H9 (cell line): ENCODE results near the gene OR9Q1. TPM values are rescaled to one million over a fixed set of nuclear protein-coding genes. Genes with fewer than 3 reads are reported as not detected.
A peak's percentile ranks its signal among the peaks of the same experiment; 100 is the strongest.

ENCODE experiments used
- DNase-seq: peaks from one replicate; pipeline ENCODE4 v3.0.0-alpha.2; 2017
- H2AFZ ChIP-seq: one replicate; pipeline ENCODE4 v1.6.1; 2013; ENCODE audit warnings: mild to moderate bottlenecking, low read length, control low read depth, moderate library complexity
- H2AK5ac ChIP-seq: 2 replicates; pipeline ENCODE4 v1.6.1; 2013; ENCODE audit warnings: low read length, control low read depth, mixed read lengths; ENCODE audit not compliant: insufficient read length
- H2BK120ac ChIP-seq: one replicate; pipeline ENCODE4 v1.6.1; 2013; ENCODE audit warnings: low read depth, mild to moderate bottlenecking, low read length, control low read depth, inconsistent platforms; ENCODE audit not compliant: poor library complexity, severe bottlenecking
- H2BK12ac ChIP-seq: 2 replicates; pipeline ENCODE4 v1.6.1; 2013; ENCODE audit warnings: low read length, control low read depth, mixed read lengths, low read depth; ENCODE audit not compliant: insufficient read length
- H2BK15ac ChIP-seq: 2 replicates; pipeline ENCODE4 v1.6.1; 2013; ENCODE audit warnings: low read depth, low read length, control low read depth
- H2BK20ac ChIP-seq: one replicate; pipeline ENCODE4 v1.6.1; 2013; ENCODE audit warnings: low read depth, mild to moderate bottlenecking, low read length, control low read depth, inconsistent platforms; ENCODE audit not compliant: poor library complexity, severe bottlenecking
- H2BK5ac ChIP-seq: 2 replicates; pipeline ENCODE4 v1.6.1; 2013; ENCODE audit warnings: low read length, control low read depth, mixed read lengths; ENCODE audit not compliant: insufficient read length
- H3K14ac ChIP-seq: 2 replicates; pipeline ENCODE4 v1.6.1; 2013; ENCODE audit warnings: low read length, control low read depth; ENCODE audit not compliant: insufficient read depth
- H3K18ac ChIP-seq: 2 replicates; pipeline ENCODE4 v1.6.1; 2013; ENCODE audit warnings: low read depth, mild to moderate bottlenecking, mixed read lengths, low read length, control low read depth; ENCODE audit not compliant: insufficient read length
- H3K23ac ChIP-seq: 2 replicates; pipeline ENCODE4 v1.6.1; 2013; ENCODE audit warnings: low read length, control low read depth, mixed read lengths, low read depth; ENCODE audit not compliant: insufficient read length
- H3K23me2 ChIP-seq: 2 replicates; pipeline ENCODE4 v1.6.1; 2013; ENCODE audit warnings: low read depth, mild to moderate bottlenecking, mixed read lengths, low read length, control low read depth; ENCODE audit not compliant: insufficient read length, poor library complexity, severe bottlenecking
- H3K27ac ChIP-seq: 2 replicates; pipeline ENCODE4 v1.5.1; 2013; ENCODE audit warnings: low read length, control low read depth, mixed read lengths, low read depth; ENCODE audit not compliant: insufficient read length
- H3K27me3 ChIP-seq: 2 replicates; pipeline ENCODE4 v1.6.1; 2013; ENCODE audit warnings: low read length, control low read depth, inconsistent platforms; ENCODE audit not compliant: insufficient read depth
- H3K4ac ChIP-seq: 2 replicates; pipeline ENCODE4 v1.6.1; 2013; ENCODE audit warnings: low read depth, mild to moderate bottlenecking, control low read depth, inconsistent platforms, low read length, moderate library complexity
- H3K4me1 ChIP-seq: 2 replicates; pipeline ENCODE4 v1.6.1; 2013; ENCODE audit warnings: low read length, control low read depth, inconsistent platforms; ENCODE audit not compliant: insufficient read depth
- H3K4me2 ChIP-seq: 2 replicates; pipeline ENCODE4 v1.6.1; 2013; ENCODE audit warnings: low read length, control low read depth, mixed read lengths; ENCODE audit not compliant: insufficient read length, insufficient read depth
- H3K56ac ChIP-seq: 2 replicates; pipeline ENCODE4 v1.6.1; 2013; ENCODE audit warnings: low read depth, mild to moderate bottlenecking, mixed read lengths, low read length, control low read depth; ENCODE audit not compliant: insufficient read length
- H3K79me1 ChIP-seq: 2 replicates; pipeline ENCODE4 v1.6.1; 2013; ENCODE audit warnings: low read depth, mild to moderate bottlenecking, moderate library complexity, low read length, control low read depth, inconsistent platforms; ENCODE audit not compliant: insufficient read depth, poor library complexity, severe bottlenecking
- H3K79me2 ChIP-seq: 2 replicates; pipeline ENCODE4 v1.6.1; 2013; ENCODE audit warnings: low read length, control low read depth, inconsistent platforms; ENCODE audit not compliant: insufficient read depth
- H3K9ac ChIP-seq: 2 replicates; pipeline ENCODE4 v1.6.1; 2013; ENCODE audit warnings: low read length, control low read depth, mixed read lengths; ENCODE audit not compliant: insufficient read length; ENCODE audit errors: extremely low read depth
- H3K9me3 ChIP-seq: one replicate; pipeline ENCODE4 v1.6.1; 2013; ENCODE audit warnings: low read depth, low read length, inconsistent platforms; ENCODE audit not compliant: control insufficient read depth
- H3T11ph ChIP-seq: one replicate; pipeline ENCODE4 v1.6.1; 2013; ENCODE audit warnings: mild to moderate bottlenecking, low read length, control low read depth, inconsistent platforms
- H4K20me1 ChIP-seq: one replicate; pipeline ENCODE4 v1.6.1; 2013; ENCODE audit not compliant: control insufficient read depth, insufficient read length, insufficient read depth
- H4K5ac ChIP-seq: 2 replicates; pipeline ENCODE4 v1.6.1; 2013; ENCODE audit warnings: low read depth, mild to moderate bottlenecking, mixed read lengths, low read length, control low read depth; ENCODE audit not compliant: insufficient read length
- H4K8ac ChIP-seq: replicated peaks from 2 replicates; pipeline ENCODE4 v1.6.1; 2013; ENCODE audit warnings: low read length, control low read depth, mixed read lengths, low read depth; ENCODE audit not compliant: insufficient read length
- H4K91ac ChIP-seq: 2 replicates; pipeline ENCODE4 v1.6.1; 2013; ENCODE audit warnings: low read depth, mild to moderate bottlenecking, moderate library complexity, mixed read lengths, low read length, control low read depth; ENCODE audit not compliant: insufficient read length
- H3K27ac Mint-ChIP-seq, 3 experiments: 2 replicates in 2 of 3; 3 replicates in 1 of 3; pipeline ENCODE4 v1.8.0; 2020 to 2021; ENCODE audit warnings: mixed read lengths in 3 of 3, mild to moderate bottlenecking in 1 of 3, moderate library complexity in 1 of 3
- H3K27me3 Mint-ChIP-seq: 2 replicates; pipeline ENCODE4 v1.8.0; 2021; ENCODE audit warnings: low read depth, mild to moderate bottlenecking, moderate library complexity, mixed read lengths
- H3K36me3 Mint-ChIP-seq, 3 experiments: 2 replicates in 2 of 3; 3 replicates in 1 of 3; pipeline ENCODE4 v1.8.0; 2020 to 2021; ENCODE audit warnings: low read depth in 3 of 3, mixed read lengths in 3 of 3; ENCODE audit not compliant: insufficient read depth in 1 of 3
- H3K4me1 Mint-ChIP-seq, 2 experiments: 2 replicates each; pipeline ENCODE4 v1.8.0; 2020; ENCODE audit warnings: mixed read lengths in 2 of 2
- H3K4me3 Mint-ChIP-seq, 2 experiments: 2 replicates in 1 of 2; 3 replicates in 1 of 2; pipeline ENCODE4 v1.8.0; 2020 to 2021; ENCODE audit warnings: mild to moderate bottlenecking in 2 of 2, mixed read lengths in 2 of 2, moderate library complexity in 1 of 2
- H3K9me3 Mint-ChIP-seq, 2 experiments: 2 replicates in 1 of 2; 3 replicates in 1 of 2; pipeline ENCODE4 v1.8.0; 2020; ENCODE audit warnings: mild to moderate bottlenecking in 2 of 2, mixed read lengths in 2 of 2, moderate library complexity in 1 of 2
- WGBS: extraction: QIAGEN DNeasy Blood & Tissue Kit; methylation state at CpG from one replicate; pipeline ENCODE4 v1.1.7; 2013; ENCODE audit warnings: missing lambda C conversion rate, low lambda C conversion rate, mixed read lengths; ENCODE audit not compliant: insufficient read length; ENCODE audit errors: extremely low coverage; 5-methylcytosine and 5-hydroxymethylcytosine counted together
- total RNA-seq: library from RNA; stranded (reverse); gene quantifications from 2 replicates; pipeline ENCODE4 v1.2.1, GENCODE V29; 2021
- TF ChIP-seq, protein P1 (sequence below): fragments of 200-600 bp; sonication (generic); conservative IDR thresholded peaks from 3 replicates; pipeline ENCODE4 v1.8.0; 2021; ENCODE audit warnings: antibody characterized with exemption, mild to moderate bottlenecking

The OR9Q1 gene
- total RNA-seq, 1 experiment from 2014 or later, result not detected

DNA sequence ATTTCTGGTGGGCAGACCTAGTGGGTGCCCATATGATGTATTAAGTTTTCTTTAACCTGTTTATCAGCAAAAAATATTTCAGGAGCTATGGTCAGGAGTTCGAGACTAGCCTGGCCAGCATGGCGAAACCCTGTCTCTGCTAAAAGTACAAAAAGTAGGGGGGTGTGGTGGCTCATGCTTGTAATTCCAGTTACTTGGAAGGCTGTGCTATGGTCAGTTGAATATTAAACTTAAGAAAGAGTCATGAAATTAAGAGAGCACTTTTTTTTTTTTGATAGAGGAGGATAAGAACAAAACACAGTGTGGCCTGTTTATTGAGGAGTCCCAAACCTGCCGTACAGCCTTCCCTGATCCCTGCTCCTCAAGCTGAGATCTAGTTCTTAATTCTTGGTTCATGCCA is 36.9 kb downstream of the OR9Q1 start:
- Histone ChIP-seq H3K27ac (no peak overlapping the region), H3K79me1 (no peaks in the 10 kb centered on the region), H4K8ac (no peak overlapping the region), H3K56ac (no peak overlapping the region), H2BK5ac (no peak overlapping the region), H3K4ac (no peak overlapping the region), H4K5ac (no peak overlapping the region), H3K79me2 (no peaks in the 10 kb centered on the region), H3K18ac (no peak overlapping the region), H3K4me2 (no peak overlapping the region), H3K9me3 (no peaks in the 10 kb centered on the region), H2AK5ac (no peak overlapping the region), H3K27me3 (no peaks in the 10 kb centered on the region), H2BK15ac (no peak overlapping the region), H2BK120ac (no peak overlapping the region), H2BK20ac (no peak overlapping the region), H2AFZ (peak overlapping the region; percentile 74), H2BK12ac (no peak overlapping the region), H3K9ac (no peak overlapping the region), H3K23me2 (no peaks in the 10 kb centered on the region), H3T11ph (no peak overlapping the region), H3K23ac (no peak overlapping the region), H4K91ac (no peak overlapping the region), H4K20me1 (no peaks in the 10 kb centered on the region), H3K4me1 (peaks cover 21% of the 10 kb centered on the region), H3K14ac (no peak overlapping the region)
- Mint-ChIP-seq H3K27ac (peak overlapping the region in 1 of 3 experiments; percentile 2; a peak in 1 of 7 replicates), H3K36me3 (no peaks in the 10 kb centered on the region), H3K4me3 (no peak overlapping the region), H3K27me3 (no peaks in the 10 kb centered on the region), H3K9me3 (no peaks in the 10 kb centered on the region), H3K4me1 (peaks cover 52 to 54% of the 10 kb centered on the region in 2 experiments)
- TF ChIP-seq, protein P1, sequence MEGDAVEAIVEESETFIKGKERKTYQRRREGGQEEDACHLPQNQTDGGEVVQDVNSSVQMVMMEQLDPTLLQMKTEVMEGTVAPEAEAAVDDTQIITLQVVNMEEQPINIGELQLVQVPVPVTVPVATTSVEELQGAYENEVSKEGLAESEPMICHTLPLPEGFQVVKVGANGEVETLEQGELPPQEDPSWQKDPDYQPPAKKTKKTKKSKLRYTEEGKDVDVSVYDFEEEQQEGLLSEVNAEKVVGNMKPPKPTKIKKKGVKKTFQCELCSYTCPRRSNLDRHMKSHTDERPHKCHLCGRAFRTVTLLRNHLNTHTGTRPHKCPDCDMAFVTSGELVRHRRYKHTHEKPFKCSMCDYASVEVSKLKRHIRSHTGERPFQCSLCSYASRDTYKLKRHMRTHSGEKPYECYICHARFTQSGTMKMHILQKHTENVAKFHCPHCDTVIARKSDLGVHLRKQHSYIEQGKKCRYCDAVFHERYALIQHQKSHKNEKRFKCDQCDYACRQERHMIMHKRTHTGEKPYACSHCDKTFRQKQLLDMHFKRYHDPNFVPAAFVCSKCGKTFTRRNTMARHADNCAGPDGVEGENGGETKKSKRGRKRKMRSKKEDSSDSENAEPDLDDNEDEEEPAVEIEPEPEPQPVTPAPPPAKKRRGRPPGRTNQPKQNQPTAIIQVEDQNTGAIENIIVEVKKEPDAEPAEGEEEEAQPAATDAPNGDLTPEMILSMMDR, result no peak
- no peak for DNase-seq
- WGBS, result no CpG with 5 or more reads among the region's 3 CpGs
